Mesenchymal stem cell (in vitro differentiated cells and primary cell): Measurements from ENCODE around the gene RHBDD1.

ENCODE experiments used
- DNase-seq: peaks from one replicate; pipeline ENCODE4 v3.0.0-alpha.2; 2013
- H2AFZ ChIP-seq: one replicate; pipeline ENCODE4 v1.6.1; 2013; ENCODE audit warnings: low read depth, mild to moderate bottlenecking, control low read depth, inconsistent platforms, low read length, moderate library complexity
- H2AK5ac ChIP-seq: 2 replicates; pipeline ENCODE4 v1.6.1; 2013; ENCODE audit warnings: low read length, moderate library complexity, mild to moderate bottlenecking, inconsistent platforms; ENCODE audit not compliant: severe bottlenecking
- H2BK120ac ChIP-seq: one replicate; pipeline ENCODE4 v1.6.1; 2013; ENCODE audit warnings: low read depth, mild to moderate bottlenecking, inconsistent platforms, low read length, moderate library complexity
- H2BK12ac ChIP-seq, 2 experiments: one replicate each; pipeline ENCODE4 v1.6.1; 2013; ENCODE audit warnings: inconsistent platforms in 2 of 2, low read length in 2 of 2, mild to moderate bottlenecking in 2 of 2, moderate library complexity in 2 of 2, control low read depth in 1 of 2
- H2BK15ac ChIP-seq: one replicate; pipeline ENCODE4 v1.6.1; 2013; ENCODE audit warnings: mild to moderate bottlenecking, low read depth, inconsistent platforms; ENCODE audit not compliant: poor library complexity, severe bottlenecking
- H2BK5ac ChIP-seq: 2 replicates; pipeline ENCODE4 v1.6.1; 2013; ENCODE audit warnings: low read depth, mild to moderate bottlenecking, low read length, control low read depth, inconsistent platforms; ENCODE audit not compliant: poor library complexity, severe bottlenecking
- H3K14ac ChIP-seq, 2 experiments: one replicate each; pipeline ENCODE4 v1.6.1; 2013; ENCODE audit warnings: inconsistent platforms in 2 of 2, low read length in 2 of 2, control low read depth in 1 of 2, mild to moderate bottlenecking in 1 of 2, moderate library complexity in 1 of 2
- H3K18ac ChIP-seq, 2 experiments: one replicate each; pipeline ENCODE4 v1.6.1; 2013; ENCODE audit warnings: inconsistent platforms in 2 of 2, low read length in 2 of 2, control low read depth in 1 of 2, low read depth in 1 of 2, mild to moderate bottlenecking in 1 of 2
- H3K23ac ChIP-seq, 2 experiments: one replicate each; pipeline ENCODE4 v1.6.1; 2013; ENCODE audit warnings: inconsistent platforms in 2 of 2, low read length in 2 of 2, mild to moderate bottlenecking in 2 of 2, moderate library complexity in 2 of 2, control low read depth in 1 of 2
- H3K27ac ChIP-seq: 2 replicates; pipeline ENCODE4 v1.5.1; 2013; ENCODE audit warnings: mild to moderate bottlenecking, moderate library complexity, low read length, control low read depth, inconsistent platforms; ENCODE audit not compliant: poor library complexity, severe bottlenecking
- H3K27me3 ChIP-seq, 2 experiments: 2 replicates each; pipeline versions ENCODE4 v1.6.1 to v1.7.0; 2013; ENCODE audit warnings: low read length in 2 of 2, mild to moderate bottlenecking in 2 of 2, moderate library complexity in 2 of 2, control low read depth in 1 of 2, inconsistent platforms in 1 of 2; ENCODE audit not compliant: control insufficient read depth in 1 of 2, insufficient read depth in 1 of 2
- H3K36me3 ChIP-seq, 2 experiments: 2 replicates each; pipeline versions ENCODE4 v1.6.1 to v1.7.0; 2013; ENCODE audit warnings: low read length in 2 of 2, control low read depth in 1 of 2, inconsistent platforms in 1 of 2, low read depth in 1 of 2, mild to moderate bottlenecking in 1 of 2; ENCODE audit not compliant: insufficient read depth in 2 of 2, control insufficient read depth in 1 of 2
- H3K4ac ChIP-seq, 2 experiments: one replicate each; pipeline ENCODE4 v1.6.1; 2013; ENCODE audit warnings: inconsistent platforms in 2 of 2, low read length in 2 of 2, mild to moderate bottlenecking in 2 of 2, moderate library complexity in 2 of 2, control low read depth in 1 of 2, low read depth in 1 of 2
- H3K4me1 ChIP-seq: 2 replicates; pipeline ENCODE4 v1.6.1; 2013; ENCODE audit warnings: low read depth, low read length, control low read depth; ENCODE audit not compliant: control insufficient read depth, insufficient read depth
- H3K4me2 ChIP-seq: 2 replicates; pipeline ENCODE4 v1.6.1; 2013; ENCODE audit warnings: low read length, mild to moderate bottlenecking, inconsistent platforms; ENCODE audit not compliant: poor library complexity, severe bottlenecking
- H3K4me3 ChIP-seq, 2 experiments: 2 replicates each; pipeline versions ENCODE4 v1.5.1 to v1.7.0; 2013; ENCODE audit warnings: low read length in 2 of 2, mild to moderate bottlenecking in 2 of 2, control low read depth in 1 of 2, low read depth in 1 of 2; ENCODE audit not compliant: insufficient read depth in 1 of 2
- H3K79me1 ChIP-seq: replicated peaks from 2 replicates; pipeline ENCODE4 v1.6.1; 2013; ENCODE audit warnings: mild to moderate bottlenecking, control low read depth, low read length, inconsistent platforms; ENCODE audit not compliant: poor library complexity, severe bottlenecking
- H3K9ac ChIP-seq: 2 replicates; pipeline ENCODE4 v1.7.0; 2013; ENCODE audit warnings: mild to moderate bottlenecking, low read length, moderate library complexity
- H3K9me3 ChIP-seq: 2 replicates; pipeline ENCODE4 v1.7.0; 2013; ENCODE audit warnings: mild to moderate bottlenecking, low read length; ENCODE audit not compliant: control insufficient read depth
- H4K8ac ChIP-seq: one replicate; pipeline ENCODE4 v1.6.1; 2013; ENCODE audit warnings: inconsistent platforms, mild to moderate bottlenecking, low read length, moderate library complexity
- H4K91ac ChIP-seq: one replicate; pipeline ENCODE4 v1.6.1; 2013; ENCODE audit warnings: mild to moderate bottlenecking, low read length, inconsistent platforms
- WGBS: methylation state at CpG from one replicate; pipeline ENCODE4 v1.1.7; 2013; ENCODE audit warnings: mixed read lengths; 5-methylcytosine and 5-hydroxymethylcytosine counted together

The RHBDD1 gene

DNA sequence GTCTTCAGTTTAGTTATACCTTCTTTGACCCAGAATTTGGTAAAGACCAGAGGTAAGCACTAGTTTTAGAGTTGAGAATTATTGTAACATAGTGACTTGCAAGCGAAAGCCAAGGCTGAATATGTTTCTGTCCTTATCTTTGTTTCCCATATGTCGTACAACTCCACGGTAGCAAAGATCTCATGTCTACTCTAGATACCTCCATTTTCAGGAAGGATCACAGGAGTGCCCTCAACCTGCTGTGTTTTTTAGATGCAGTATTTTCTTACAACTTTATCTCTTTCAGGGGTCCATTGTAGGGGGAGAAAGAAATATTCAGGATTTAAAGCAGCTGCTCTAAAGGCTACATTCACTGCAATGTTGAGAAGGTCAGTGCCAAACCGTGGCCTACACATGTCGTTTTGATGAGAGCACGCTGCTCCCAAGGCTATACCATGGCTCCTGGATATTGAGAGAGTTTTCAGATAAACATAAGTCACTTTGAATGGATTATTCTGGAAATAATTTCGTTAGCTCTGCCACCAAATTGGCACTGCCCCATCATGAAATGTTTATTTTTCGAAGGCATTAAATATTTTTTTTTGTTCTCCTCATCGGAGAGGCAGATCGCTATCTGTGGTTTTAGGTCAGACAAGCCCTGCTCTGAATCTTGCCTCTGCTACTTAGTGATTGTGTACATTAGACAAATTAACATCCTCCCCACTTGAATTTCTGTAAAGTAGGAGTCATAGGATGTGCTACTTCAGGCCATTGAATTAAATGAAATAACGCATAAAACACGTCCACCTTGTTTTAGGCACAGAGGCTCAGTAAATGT is 2.1 kb downstream of the RHBDD1 start:
- no peak overlapping the region for H3K27ac ChIP-seq
- no peak overlapping the region for H2AFZ ChIP-seq
- H3K9me3 ChIP-seq, result peaks cover 6% of the 10 kb centered on the region
- no peak overlapping the region for H3K4ac ChIP-seq
- 62% methylated on average over 11 of the region's 12 CpGs for WGBS
- DNase-seq, result peak; percentile 56
- no peak overlapping the region for H3K23ac ChIP-seq
- no peak overlapping the region for H2BK120ac ChIP-seq
- no peak overlapping the region for H3K4me3 ChIP-seq
- H3K9ac ChIP-seq, result no peak overlapping the region
- no peak overlapping the region for H3K14ac ChIP-seq
- H4K8ac ChIP-seq, result no peak overlapping the region
- no peak overlapping the region for H3K18ac ChIP-seq
- no peak overlapping the region for H2BK15ac ChIP-seq
- H3K36me3 ChIP-seq, result peaks cover 0 to 24% of the 10 kb centered on the region in 2 experiments
- no peak overlapping the region for H2BK12ac ChIP-seq
- H3K79me1 ChIP-seq, result peaks cover 12% of the 10 kb centered on the region
- peaks cover 6% of the 10 kb centered on the region for H3K4me1 ChIP-seq
- no peak overlapping the region for H2AK5ac ChIP-seq
- H3K4me2 ChIP-seq, result no peak overlapping the region
- H3K27me3 ChIP-seq, result no peaks in the 10 kb centered on the region
- H2BK5ac ChIP-seq, result no peak overlapping the region
- H4K91ac ChIP-seq, result no peak overlapping the region

DNA sequence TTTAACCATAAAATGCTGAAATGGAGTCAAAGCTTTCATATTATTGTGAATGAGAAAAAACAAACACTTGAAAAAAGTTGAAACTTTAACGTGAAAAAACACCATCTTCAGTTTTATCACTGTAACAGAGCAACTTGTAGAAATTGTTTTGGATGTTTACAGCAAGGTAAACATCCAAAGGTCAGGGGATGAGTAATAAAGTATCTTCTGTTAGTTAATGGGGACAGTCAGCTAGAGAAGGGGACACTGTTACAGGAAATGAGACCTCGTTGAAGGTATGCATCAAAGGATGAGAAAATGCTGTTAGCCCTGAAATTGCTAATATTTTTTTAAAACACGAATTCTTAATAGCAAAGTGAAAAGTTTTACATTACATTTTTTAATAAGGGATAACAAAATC is 2.9 kb downstream of the RHBDD1 start:
- Histone ChIP-seq H3K4me1 (peaks cover 6% of the 10 kb centered on the region), H3K18ac (no peak overlapping the region), H3K14ac (no peak overlapping the region), H2AK5ac (no peak overlapping the region), H3K4me2 (no peak overlapping the region), H3K27me3 (no peaks in the 10 kb centered on the region), H4K8ac (no peak overlapping the region), H3K23ac (no peak overlapping the region), H2BK12ac (no peak overlapping the region), H3K36me3 (peaks cover 0 to 24% of the 10 kb centered on the region in 2 experiments), H3K9me3 (peaks cover 6% of the 10 kb centered on the region), H2AFZ (no peak overlapping the region), H2BK5ac (no peak overlapping the region), H3K9ac (peak overlapping the region; percentile 32), H2BK120ac (no peak overlapping the region), H2BK15ac (no peak overlapping the region), H3K79me1 (peaks cover 14% of the 10 kb centered on the region), H3K27ac (no peak overlapping the region), H4K91ac (no peak overlapping the region), H3K4ac (no peak overlapping the region), H3K4me3 (no peak overlapping the region)
- peak; percentile 41 for DNase-seq
- WGBS, result 0% methylated on average over 1 of the region's 3 CpGs

DNA sequence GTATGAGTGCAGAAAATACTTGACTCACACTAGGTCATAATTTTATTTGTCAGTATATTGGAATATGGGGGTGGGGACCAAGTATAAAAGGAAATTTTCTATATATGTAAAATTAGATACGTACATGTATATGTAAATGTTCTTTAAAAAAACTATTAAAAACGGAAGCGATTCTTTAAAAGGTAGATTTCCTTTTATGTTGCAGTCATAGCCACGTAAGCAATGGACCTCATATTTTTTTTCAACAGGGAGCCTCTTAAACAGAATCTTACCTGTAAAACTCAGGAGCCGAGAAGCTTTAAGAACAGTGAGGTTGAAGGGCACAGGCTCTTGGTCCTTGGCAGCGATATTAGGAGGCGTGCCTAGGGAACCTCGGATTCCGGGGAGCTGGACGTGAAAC is 3.3 kb downstream of the RHBDD1 start:
- no peaks in the 10 kb centered on the region for H3K27me3 ChIP-seq
- no peak overlapping the region for H3K4me3 ChIP-seq
- no peak for DNase-seq
- peaks cover 6% of the 10 kb centered on the region for H3K9me3 ChIP-seq
- H4K8ac ChIP-seq, result no peak overlapping the region
- no peak overlapping the region for H3K4me2 ChIP-seq
- H4K91ac ChIP-seq, result no peak overlapping the region
- H3K23ac ChIP-seq, result no peak overlapping the region
- no peak overlapping the region for H3K14ac ChIP-seq
- 96% methylated on average over 9 of the region's 10 CpGs for WGBS
- H2AFZ ChIP-seq, result no peak overlapping the region
- peaks cover 0 to 24% of the 10 kb centered on the region in 2 experiments for H3K36me3 ChIP-seq
- no peak overlapping the region for H3K4ac ChIP-seq
- no peak overlapping the region for H3K18ac ChIP-seq
- no peak overlapping the region for H2BK15ac ChIP-seq
- H2BK12ac ChIP-seq, result no peak overlapping the region
- H2AK5ac ChIP-seq, result no peak overlapping the region
- peak overlapping the region; percentile 27 for H2BK120ac ChIP-seq
- no peak overlapping the region for H2BK5ac ChIP-seq
- H3K27ac ChIP-seq, result no peak overlapping the region
- no peak overlapping the region for H3K9ac ChIP-seq
- peaks cover 16% of the 10 kb centered on the region for H3K79me1 ChIP-seq
- H3K4me1 ChIP-seq, result peaks cover 6% of the 10 kb centered on the region

DNA sequence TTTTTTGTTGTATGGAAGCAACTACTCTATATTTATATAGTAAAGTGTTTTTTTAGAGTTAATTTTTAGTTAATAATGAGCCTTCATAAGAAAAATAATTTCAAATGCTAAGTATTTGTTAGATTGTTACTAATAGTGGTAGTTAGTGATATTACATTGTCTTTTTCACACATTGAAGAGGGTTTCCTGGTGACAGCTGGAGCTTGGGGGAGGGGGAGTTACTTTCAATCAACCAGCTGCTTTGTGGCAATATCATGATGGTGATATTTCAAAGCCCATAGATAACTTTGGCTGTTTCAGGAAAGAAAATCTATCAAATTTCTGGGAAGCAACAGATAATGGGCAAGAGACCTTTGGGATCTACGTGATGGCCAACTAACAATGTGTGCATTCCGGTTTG is 4.1 kb downstream of the RHBDD1 start:
- Histone ChIP-seq H2BK15ac (no peak overlapping the region), H4K91ac (no peak overlapping the region), H3K36me3 (peaks cover 0 to 24% of the 10 kb centered on the region in 2 experiments), H2BK12ac (no peak overlapping the region), H3K14ac (no peak overlapping the region), H3K9me3 (peaks cover 6% of the 10 kb centered on the region), H2BK120ac (no peak overlapping the region), H2AK5ac (no peak overlapping the region), H2AFZ (no peak overlapping the region), H3K27ac (no peak overlapping the region), H3K4ac (no peak overlapping the region), H3K4me2 (no peak overlapping the region), H3K27me3 (no peaks in the 10 kb centered on the region), H3K79me1 (peaks cover 18% of the 10 kb centered on the region), H3K23ac (no peak overlapping the region), H3K18ac (no peak overlapping the region), H3K4me1 (peaks cover 6% of the 10 kb centered on the region), H3K9ac (no peak overlapping the region), H2BK5ac (no peak overlapping the region), H3K4me3 (no peak overlapping the region), H4K8ac (no peak overlapping the region)
- WGBS, result 100% methylated on average over 2 of the region's 2 CpGs
- no peak for DNase-seq
